ENCODE data around the gene ZNF202.

Gene ZNF202

DNA sequence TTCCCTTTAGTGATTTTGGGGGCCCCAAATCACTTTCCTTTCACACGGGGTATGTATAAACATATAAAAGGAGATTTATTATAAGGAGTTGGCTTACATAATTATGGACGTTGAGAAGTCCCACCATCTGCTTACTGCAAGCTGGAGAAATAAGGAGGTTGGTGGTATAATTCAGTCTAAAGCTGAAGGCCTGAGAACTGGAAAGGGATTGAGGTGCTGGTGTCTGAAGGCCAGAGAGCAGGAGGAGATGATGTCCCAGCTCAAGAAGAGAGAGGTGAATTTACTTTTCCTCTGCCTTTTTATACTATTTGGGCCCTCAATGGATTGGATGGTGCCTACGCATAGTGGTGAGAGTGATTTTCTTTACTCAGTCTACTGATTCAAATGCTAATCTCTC is 1.3 kb upstream of the ZNF202 start:
- no peak overlapping the region for H3K4me3 ChIP-seq (ENCODE audit: low read length)
- TF ChIP-seq, protein P1, sequence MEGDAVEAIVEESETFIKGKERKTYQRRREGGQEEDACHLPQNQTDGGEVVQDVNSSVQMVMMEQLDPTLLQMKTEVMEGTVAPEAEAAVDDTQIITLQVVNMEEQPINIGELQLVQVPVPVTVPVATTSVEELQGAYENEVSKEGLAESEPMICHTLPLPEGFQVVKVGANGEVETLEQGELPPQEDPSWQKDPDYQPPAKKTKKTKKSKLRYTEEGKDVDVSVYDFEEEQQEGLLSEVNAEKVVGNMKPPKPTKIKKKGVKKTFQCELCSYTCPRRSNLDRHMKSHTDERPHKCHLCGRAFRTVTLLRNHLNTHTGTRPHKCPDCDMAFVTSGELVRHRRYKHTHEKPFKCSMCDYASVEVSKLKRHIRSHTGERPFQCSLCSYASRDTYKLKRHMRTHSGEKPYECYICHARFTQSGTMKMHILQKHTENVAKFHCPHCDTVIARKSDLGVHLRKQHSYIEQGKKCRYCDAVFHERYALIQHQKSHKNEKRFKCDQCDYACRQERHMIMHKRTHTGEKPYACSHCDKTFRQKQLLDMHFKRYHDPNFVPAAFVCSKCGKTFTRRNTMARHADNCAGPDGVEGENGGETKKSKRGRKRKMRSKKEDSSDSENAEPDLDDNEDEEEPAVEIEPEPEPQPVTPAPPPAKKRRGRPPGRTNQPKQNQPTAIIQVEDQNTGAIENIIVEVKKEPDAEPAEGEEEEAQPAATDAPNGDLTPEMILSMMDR (IDR thresholded peaks at IDR 0.05; ENCODE audit: insufficient read depth, low read depth, low read length, missing control alignments) = no peak
- no peak for DNase-seq (ENCODE audit: low read depth)

DNA sequence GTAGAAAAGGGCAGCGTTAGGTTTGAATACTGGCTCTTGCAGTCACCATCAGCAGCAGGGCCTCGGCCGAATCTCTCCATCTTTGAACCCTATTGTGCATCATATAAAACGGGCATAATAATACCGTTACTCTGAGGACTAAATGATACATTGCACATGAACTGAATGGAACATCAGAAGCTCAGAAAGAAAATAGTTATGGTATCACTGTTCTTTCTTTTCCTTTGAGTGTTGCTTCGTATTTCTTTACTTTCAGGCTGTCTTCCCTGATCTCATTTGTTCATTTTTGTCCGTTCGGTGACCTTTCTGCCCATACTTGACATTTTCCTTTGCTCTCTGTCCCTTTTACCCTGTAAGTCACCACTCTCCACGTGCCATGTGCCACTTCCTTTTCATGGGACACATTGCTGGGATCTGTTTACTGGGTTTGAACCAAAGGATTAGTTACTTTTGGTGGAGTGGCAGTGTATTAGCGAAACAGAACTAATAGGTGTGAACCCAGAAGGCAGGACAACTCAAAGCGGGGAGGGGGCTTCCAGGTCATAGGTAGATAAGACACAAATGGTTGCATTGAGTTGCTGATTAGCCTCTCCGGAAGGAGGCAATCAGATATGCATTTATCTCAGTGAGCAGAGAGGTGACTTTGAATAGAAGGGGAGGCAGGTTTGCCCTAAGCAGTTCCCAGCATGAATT is 717 bp upstream of the ZNF202 start:
- DNase-seq (ENCODE audit: low read depth) = no peak
- TF ChIP-seq, protein P1 (IDR thresholded peaks at IDR 0.05; ENCODE audit: insufficient read depth, low read depth, low read length, missing control alignments) = no peak
- peak overlapping the region; percentile 91 for H3K4me3 ChIP-seq (ENCODE audit: low read length)

DNA sequence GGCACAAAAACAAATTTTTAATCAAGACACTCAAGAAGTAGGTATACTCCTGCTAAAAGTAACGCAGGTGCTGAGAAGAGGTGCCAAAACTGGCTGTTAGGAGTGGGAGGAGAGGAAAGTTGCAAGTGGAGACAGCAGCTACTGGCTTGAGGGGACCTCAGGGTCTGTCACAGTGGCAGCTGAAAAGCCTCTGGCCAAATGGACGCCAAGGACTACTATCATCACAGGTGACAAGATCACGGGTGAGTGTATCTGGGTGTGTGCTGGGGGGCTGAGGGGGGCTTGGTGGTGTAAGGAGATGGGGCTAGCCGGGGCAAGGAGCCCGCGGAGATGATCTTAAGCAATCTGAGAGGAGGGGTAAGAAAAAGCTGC is 687 bp downstream of the ZNF202 start:
- peak overlapping the region; percentile 91 for H3K4me3 ChIP-seq (ENCODE audit: low read length)
- peak; percentile 4 for DNase-seq (ENCODE audit: low read depth)
- TF ChIP-seq, protein P1 (IDR thresholded peaks at IDR 0.05; ENCODE audit: insufficient read depth, low read depth, low read length, missing control alignments) = no peak

DNA sequence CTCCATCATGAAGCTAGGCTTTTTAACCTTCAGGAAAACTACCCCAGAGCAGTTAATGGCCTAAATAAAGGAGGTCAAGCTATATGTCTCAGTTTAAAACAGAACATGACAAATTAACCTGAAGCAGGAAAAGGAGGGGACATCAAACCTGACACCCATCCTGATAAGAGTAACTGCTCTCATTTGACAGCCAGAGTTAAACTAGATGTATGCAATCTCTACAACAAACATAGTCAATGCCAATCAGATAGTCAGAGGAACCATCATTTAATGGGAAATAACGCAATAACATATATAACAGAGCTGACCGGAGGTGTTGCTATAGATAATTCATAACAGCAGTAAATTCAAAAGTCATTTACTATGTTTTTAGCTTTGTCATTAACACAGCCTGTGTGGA is 3.1 kb downstream of the ZNF202 start:
- DNase-seq (ENCODE audit: low read depth) = no peak
- TF ChIP-seq, protein P1 (IDR thresholded peaks at IDR 0.05; ENCODE audit: insufficient read depth, low read depth, low read length, missing control alignments) = no peak

DNA sequence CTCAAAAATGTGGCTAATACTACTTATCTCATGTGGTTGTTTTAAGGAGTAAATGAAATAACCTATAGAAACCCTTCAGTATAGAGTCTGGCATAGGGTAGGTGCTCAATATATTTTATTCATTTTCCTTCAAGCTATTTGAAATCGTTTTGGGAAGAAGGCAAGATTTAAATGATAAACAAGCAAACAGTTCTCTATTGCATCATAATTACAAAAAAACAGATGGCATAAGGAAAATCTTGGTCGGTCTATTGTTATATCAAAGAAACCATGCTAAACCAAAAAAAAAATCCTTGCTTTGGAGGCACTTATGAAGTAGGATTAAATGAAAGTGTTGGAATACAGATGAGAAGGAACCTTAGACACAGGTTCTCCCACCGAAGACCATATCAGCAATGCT is 4.7 kb downstream of the ZNF202 start:
- H3K4me3 ChIP-seq (ENCODE audit: low read length) = no peak overlapping the region
- TF ChIP-seq, protein P1 (IDR thresholded peaks at IDR 0.05; ENCODE audit: insufficient read depth, low read depth, low read length, missing control alignments) = no peak
- DNase-seq (ENCODE audit: low read depth) = no peak

More for the DNA sequence above, 3.1 kb downstream of the ZNF202 start:
- no peak overlapping the region for H3K4me3 ChIP-seq (ENCODE audit: low read length)

DNA sequence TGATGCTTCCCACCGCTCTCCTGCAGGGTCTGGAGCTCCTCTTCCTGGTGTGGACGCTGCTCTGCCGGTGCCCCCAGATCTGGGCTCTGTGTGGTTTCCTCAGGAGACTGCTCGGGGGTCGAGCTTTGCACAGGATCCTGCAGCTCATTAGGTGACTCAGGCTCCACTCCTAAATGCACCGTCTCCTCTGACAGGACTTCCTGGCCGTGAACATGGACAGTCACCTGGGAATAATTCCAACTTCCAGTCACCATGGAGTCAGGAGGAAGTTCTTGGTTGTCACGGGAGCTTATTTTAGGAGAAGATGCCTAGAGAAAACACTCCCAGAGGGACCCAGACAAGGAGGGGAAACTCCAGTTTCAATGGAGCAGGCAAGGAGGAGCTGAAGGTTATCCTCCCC is 11.9 kb downstream of the ZNF202 start:
- no peak for DNase-seq (ENCODE audit: low read depth)
- TF ChIP-seq, protein P1 (IDR thresholded peaks at IDR 0.05; ENCODE audit: insufficient read depth, low read depth, low read length, missing control alignments) = no peak
- no peak overlapping the region for H3K4me3 ChIP-seq (ENCODE audit: low read length)
